ENCODE results near the gene DAD1.

- TF ChIP-seq REST (IDR thresholded peaks at IDR 0.05; ENCODE audit: insufficient read depth in 1 of 2, low read depth in 2 of 2, low read length in 2 of 2), result no peak
- TF ChIP-seq TAF1 (IDR thresholded peaks at IDR 0.05; ENCODE audit: borderline replicate concordance, insufficient read depth, low read length), result no peak
These were observed 48.7 kb downstream of the DAD1 start for GRCh38 chr14:22540293-22540692.

Data from PFSK-1 (cell line).